IPS DF 6.9 (cell line): Measurements from ENCODE around the gene MCEMP1.

Experiments
- DNase-seq: peaks from one replicate; pipeline ENCODE4 v3.0.0-alpha.2; 2013; ENCODE audit warnings: low read depth, low spot score
- H3K27ac ChIP-seq: one replicate; pipeline ENCODE4 v1.5.1; 2013; ENCODE audit warnings: low read length, control low read depth
- H3K27me3 ChIP-seq: 2 replicates; pipeline ENCODE4 v1.6.1; 2013; ENCODE audit warnings: mild to moderate bottlenecking, low read length; ENCODE audit not compliant: control insufficient read depth, insufficient read depth
- H3K36me3 ChIP-seq: 2 replicates; pipeline ENCODE4 v1.6.1; 2013; ENCODE audit warnings: low read length; ENCODE audit not compliant: control insufficient read depth, insufficient read depth
- H3K4me1 ChIP-seq: 2 replicates; pipeline ENCODE4 v1.6.1; 2013; ENCODE audit warnings: low read length; ENCODE audit not compliant: control insufficient read depth, insufficient read depth
- H3K4me3 ChIP-seq: 2 replicates; pipeline ENCODE4 v1.5.1; 2013; ENCODE audit warnings: mild to moderate bottlenecking, low read length
- H3K9me3 ChIP-seq: 2 replicates; pipeline ENCODE4 v1.6.1; 2013; ENCODE audit warnings: low read length, inconsistent platforms; ENCODE audit not compliant: control insufficient read depth, insufficient read depth
- WGBS: extraction: QIAGEN DNeasy Blood & Tissue Kit; methylation state at CpG from one replicate; pipeline ENCODE4 v1.1.7; 2013; ENCODE audit warnings: mixed read lengths, missing lambda C conversion rate; ENCODE audit not compliant: insufficient read length, insufficient coverage; 5-methylcytosine and 5-hydroxymethylcytosine counted together

MCEMP1 gene

DNA sequence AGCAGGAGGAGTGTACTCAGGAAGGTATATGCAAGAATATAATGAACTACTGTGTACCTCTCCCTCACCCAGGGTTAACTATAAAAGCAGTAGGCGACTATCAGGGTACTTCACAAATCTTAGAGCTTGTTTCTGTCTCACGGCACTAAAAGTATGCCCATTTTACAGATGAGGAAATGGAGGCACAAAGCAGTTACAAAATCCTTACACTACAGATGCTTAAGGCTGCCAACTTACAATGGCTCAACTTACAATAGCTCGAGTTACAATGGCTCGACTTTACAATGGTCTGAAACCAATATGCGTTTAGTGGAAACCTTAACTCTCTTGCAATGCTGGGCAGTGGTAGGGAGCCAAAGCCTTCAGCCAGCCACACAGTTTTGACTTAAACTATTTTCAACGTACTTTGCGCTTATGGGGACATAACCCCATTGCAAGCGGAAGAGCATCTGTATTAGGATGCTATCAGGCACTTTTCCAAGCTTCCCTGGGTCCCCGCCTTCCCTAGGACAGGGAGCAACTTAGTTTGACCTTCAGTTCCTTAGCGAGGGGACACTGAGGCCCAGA, 20.9 kb downstream of the MCEMP1 start:
- no peak overlapping the region for H3K27ac ChIP-seq
- H3K36me3 ChIP-seq, result no peaks in the 10 kb centered on the region
- H3K4me1 ChIP-seq, result 0 out of 2 replicates have a peak, but pooled peaks cover 4% of the 10 kb centered on the region
- H3K27me3 ChIP-seq, result no peaks in the 10 kb centered on the region
- WGBS, result no CpG with 5 or more reads among the region's 10 CpGs
- no peak for DNase-seq
- no peak overlapping the region for H3K4me3 ChIP-seq
- H3K9me3 ChIP-seq, result no peaks in the 10 kb centered on the region; the same call in 1 of the 2 replicates

GRCh38 chr19:7698583-7698982, 21.7 kb downstream of the MCEMP1 start:
- Histone ChIP-seq H3K4me1 (0 out of 2 replicates have a peak, but pooled peaks cover 4% of the 10 kb centered on the region), H3K27me3 (no peaks in the 10 kb centered on the region), H3K4me3 (no peak overlapping the region), H3K9me3 (no peaks in the 10 kb centered on the region; the same call in 1 of the 2 replicates), H3K36me3 (no peaks in the 10 kb centered on the region), H3K27ac (no peak overlapping the region)
- DNase-seq, result no peak
- no CpG with 5 or more reads among the region's 11 CpGs for WGBS

DNA sequence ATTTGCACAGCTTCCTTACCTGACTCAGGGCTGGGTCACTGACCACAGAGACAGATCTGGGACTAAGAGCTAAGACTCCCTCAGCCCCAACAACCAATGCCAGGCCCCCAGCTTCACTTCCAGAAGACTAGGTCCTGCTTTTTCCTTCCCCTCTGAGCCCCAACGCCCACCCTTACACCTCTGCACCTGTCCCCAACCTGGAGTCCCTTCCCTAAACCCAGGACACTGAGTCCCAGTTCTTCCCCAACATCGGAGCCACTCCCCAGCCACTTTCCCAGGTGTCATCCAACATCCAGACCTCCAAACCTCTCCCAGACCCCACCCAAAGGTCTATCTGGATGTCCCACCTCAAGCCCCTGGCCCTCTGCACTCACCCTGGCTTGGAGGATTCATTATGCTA, 22.1 kb downstream of the MCEMP1 start:
- no peak for DNase-seq
- WGBS, result no CpG with 5 or more reads among the region's 2 CpGs
- Histone ChIP-seq H3K4me3 (no peak overlapping the region), H3K9me3 (no peaks in the 10 kb centered on the region; the same call in 1 of the 2 replicates), H3K36me3 (no peaks in the 10 kb centered on the region), H3K27ac (no peak overlapping the region), H3K27me3 (no peaks in the 10 kb centered on the region), H3K4me1 (0 out of 2 replicates have a peak, but pooled peaks cover 4% of the 10 kb centered on the region)

- H3K4me3 ChIP-seq, result no peak overlapping the region
- WGBS, result no CpG with 5 or more reads among the region's 15 CpGs
- no peak for DNase-seq
- H3K36me3 ChIP-seq, result no peaks in the 10 kb centered on the region
- H3K27ac ChIP-seq, result no peak overlapping the region
- H3K4me1 ChIP-seq, result 0 out of 2 replicates have a peak, but pooled peaks cover 4% of the 10 kb centered on the region
- H3K9me3 ChIP-seq, result no peaks in the 10 kb centered on the region
- no peaks in the 10 kb centered on the region for H3K27me3 ChIP-seq
Measured at GRCh38 chr19:7699417-7700401, 22.8 kb downstream of the MCEMP1 start.

GRCh38 chr19:7701049-7701653, 24.3 kb downstream of the MCEMP1 start:
- no peaks in the 10 kb centered on the region for H3K36me3 ChIP-seq
- H3K9me3 ChIP-seq, result no peaks in the 10 kb centered on the region
- DNase-seq, result no peak
- no CpG with 5 or more reads among the region's 12 CpGs for WGBS
- 0 out of 2 replicates have a peak, but pooled peaks cover 4% of the 10 kb centered on the region for H3K4me1 ChIP-seq
- H3K27me3 ChIP-seq, result no peaks in the 10 kb centered on the region
- no peak overlapping the region for H3K4me3 ChIP-seq
- no peak overlapping the region for H3K27ac ChIP-seq

GRCh38 chr19:7701654-7702457, 25.0 kb downstream of the MCEMP1 start, which contains the start of gene FCER2:
FCER2 (minus strand) TSS chr19:7702131; CDS start chr19:7699760, 2,371 bp downstream.
- no peak within 1 kb of the TSS for H3K4me3 ChIP-seq
- no peak within 1 kb of the TSS for H3K27ac ChIP-seq
- WGBS, result no CpG with 5 or more reads among the region's 20 CpGs
- no peaks in the 10 kb centered on the region for H3K27me3 ChIP-seq
- H3K4me1 ChIP-seq, result 0 out of 2 replicates have a peak, but pooled peaks cover 4% of the 10 kb centered on the region
- no peak for DNase-seq
- H3K36me3 ChIP-seq, result no peaks in the 10 kb centered on the region
- no peaks in the 10 kb centered on the region for H3K9me3 ChIP-seq

DNA sequence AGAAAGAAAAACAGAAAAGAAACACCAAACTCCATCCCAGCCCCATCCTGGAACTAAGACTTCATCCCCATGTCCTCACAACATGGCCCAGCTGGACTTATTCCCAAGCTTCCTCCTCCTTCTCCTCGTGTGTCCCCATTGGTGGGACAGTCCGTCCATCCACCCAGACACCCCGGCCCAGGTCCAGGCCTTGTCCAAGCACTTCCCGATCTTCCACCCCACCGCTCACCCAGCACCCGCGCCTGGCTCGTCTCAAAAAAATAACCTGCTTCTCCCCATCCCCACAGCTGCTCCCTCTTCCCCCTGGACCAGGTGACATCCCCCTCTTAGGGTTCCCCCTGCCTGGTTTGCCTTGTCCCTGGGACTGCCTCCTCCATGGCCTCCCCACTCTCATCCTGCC, 26.4 kb downstream of the MCEMP1 start:
- Histone ChIP-seq H3K4me3 (no peak overlapping the region), H3K9me3 (no peaks in the 10 kb centered on the region), H3K4me1 (0 out of 2 replicates have a peak, but pooled peaks cover 2% of the 10 kb centered on the region), H3K27ac (no peak overlapping the region), H3K27me3 (no peaks in the 10 kb centered on the region), H3K36me3 (no peaks in the 10 kb centered on the region)
- DNase-seq, result no peak
- WGBS, result no CpG with 5 or more reads among the region's 8 CpGs

DNA sequence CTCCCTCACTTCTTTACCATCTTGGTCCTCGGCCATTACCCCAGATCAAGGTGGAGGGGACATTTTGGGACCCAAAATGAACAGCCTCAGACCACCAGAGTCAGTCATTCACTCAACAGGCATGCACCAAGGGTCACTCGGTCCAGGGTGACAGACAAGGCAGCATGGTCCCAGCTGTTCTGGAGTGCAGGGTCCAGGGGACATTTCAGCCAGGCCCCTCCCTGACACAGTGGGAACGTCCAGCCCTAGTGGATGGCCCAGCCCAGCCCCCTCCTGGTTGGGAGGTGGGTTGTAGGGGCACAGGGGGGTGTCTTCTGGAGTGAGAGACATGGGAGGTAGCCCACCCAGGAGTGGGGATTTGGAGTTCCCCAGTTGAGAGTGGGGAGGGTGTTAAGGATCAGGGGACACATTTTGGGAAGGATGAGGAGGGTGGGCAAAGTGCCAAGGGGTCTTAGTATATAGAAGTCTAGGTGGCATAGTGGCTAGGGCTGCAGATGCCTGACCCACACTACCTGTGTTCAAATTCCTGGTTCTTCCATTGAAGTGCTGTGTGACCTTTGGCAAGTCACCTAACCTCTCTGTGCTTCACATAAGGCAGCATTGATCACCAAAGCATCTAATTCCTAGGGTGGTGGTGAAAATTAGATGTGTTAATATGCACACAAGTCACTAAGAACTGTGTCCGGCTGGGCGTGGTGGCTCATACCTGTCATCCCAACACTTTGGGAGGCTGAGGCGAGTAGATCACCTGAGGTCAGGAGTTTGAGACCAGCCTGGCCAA, 27.6 kb downstream of the MCEMP1 start:
- H3K27ac ChIP-seq, result no peak overlapping the region
- DNase-seq, result no peak
- no peak overlapping the region for H3K4me3 ChIP-seq
- H3K4me1 ChIP-seq, result no peaks in the 10 kb centered on the region
- no peaks in the 10 kb centered on the region for H3K27me3 ChIP-seq
- WGBS, result no CpG with 5 or more reads among the region's 6 CpGs
- H3K9me3 ChIP-seq, result no peaks in the 10 kb centered on the region
- H3K36me3 ChIP-seq, result no peaks in the 10 kb centered on the region

DNA sequence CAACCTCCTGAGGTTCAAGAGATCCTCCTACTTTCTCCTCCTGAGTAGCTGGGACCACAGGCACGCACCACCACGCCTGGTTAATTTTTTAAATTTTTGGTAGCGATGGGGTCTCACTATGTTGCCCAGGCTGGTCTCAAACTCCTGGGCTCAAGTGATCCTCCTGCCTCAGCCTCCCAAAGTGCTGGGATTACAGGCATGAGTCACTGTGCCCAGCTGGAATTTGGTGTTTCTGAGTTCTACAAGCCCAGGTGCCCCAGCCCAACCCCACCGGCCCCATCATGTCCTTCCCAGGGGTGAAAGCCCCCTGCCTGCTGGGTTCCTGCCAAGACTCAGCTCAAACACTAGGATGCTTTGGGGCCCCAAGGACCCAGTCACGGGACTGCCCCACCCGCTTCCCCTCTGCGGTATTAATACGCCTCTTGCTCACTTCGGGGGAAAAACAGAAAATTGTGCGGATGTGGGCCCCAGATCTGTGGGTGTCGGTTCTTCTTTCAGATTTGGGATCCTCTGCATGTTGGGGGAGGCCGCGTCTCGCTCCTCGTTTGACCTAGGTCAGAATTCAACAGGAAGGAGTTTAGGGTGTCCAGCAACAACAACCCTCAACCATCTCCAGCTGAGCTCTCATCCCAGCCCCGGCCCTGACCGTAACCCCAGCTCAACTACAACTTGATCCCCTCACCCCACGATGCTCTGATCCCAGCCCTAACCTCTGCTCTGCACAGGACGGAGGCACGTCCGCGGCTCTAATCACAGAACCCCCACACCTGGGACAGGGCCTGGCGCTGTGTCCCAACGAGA, 28.7 kb downstream of the MCEMP1 start:
- H3K27ac ChIP-seq, result no peak overlapping the region
- no peaks in the 10 kb centered on the region for H3K4me1 ChIP-seq
- H3K27me3 ChIP-seq, result no peaks in the 10 kb centered on the region
- DNase-seq, result no peak
- H3K9me3 ChIP-seq, result no peaks in the 10 kb centered on the region
- H3K36me3 ChIP-seq, result no peaks in the 10 kb centered on the region
- WGBS, result no CpG with 5 or more reads among the region's 24 CpGs
- no peak overlapping the region for H3K4me3 ChIP-seq
